Measurements from ENCODE around the gene SLC29A2. TPM values are rescaled to one million over a fixed set of nuclear protein-coding genes. Genes with fewer than 3 reads are reported as not detected.

Gene SLC29A2
- total and polyA plus RNA-seq, 2 donors (not counting 3 experiments of a cell fraction or from before 2014, with no cell fraction given): 2.4 to 5.2 TPM

- Histone ChIP-seq H3K27ac (ENCODE audit: insufficient read depth, low read depth, low read length) (no peak overlapping the region), H3K4me2 (ENCODE audit: insufficient read depth, low read length) (no peak overlapping the region), H3K4me3 (replicated peaks in 1 of 3; ENCODE audit: insufficient read depth in 1 of 3, low read depth in 1 of 3, low read length in 3 of 3) (no peak overlapping the region), H2AFZ (ENCODE audit: low read depth, low read length) (no peak overlapping the region), H3K79me2 (ENCODE audit: control insufficient read depth, insufficient read depth, low read length) (peaks cover 6% of the 10 kb centered on the region), H3K4me1 (ENCODE audit: control insufficient read depth, extremely low read depth, insufficient read depth, low read length) (peaks cover 18% of the 10 kb centered on the region), H3K27me3 (ENCODE audit: control insufficient read depth in 2 of 2, insufficient read depth in 2 of 2, low read length in 2 of 2) (no peaks in the 10 kb centered on the region), H3K9ac (replicated peaks; ENCODE audit: extremely low read depth, insufficient read depth, low read length) (no peak overlapping the region), H3K9me3 (replicated peaks; ENCODE audit: control insufficient read depth, insufficient read depth, low read length) (no peaks in the 10 kb centered on the region), H4K20me1 (replicated peaks; ENCODE audit: control insufficient read depth, extremely low read depth, insufficient read depth, low read length) (no peaks in the 10 kb centered on the region), H3K9me1 (replicated peaks; ENCODE audit: control insufficient read depth, extremely low read depth, insufficient read depth, low read length) (no peaks in the 10 kb centered on the region), H3K36me3 (ENCODE audit: control insufficient read depth in 2 of 2, extremely low read depth in 1 of 2, insufficient read depth in 2 of 2, low read length in 2 of 2) (peaks cover 0 to 23% of the 10 kb centered on the region in 2 experiments)
- BruUV-seq (replicated peaks): no TSS peak
- FAIRE-seq: no peak
- intact Hi-C loops (cut with micrococcal nuclease) (no loop called here), dilution Hi-C loops (cut with MboI; ENCODE audit: extremely low pct_ligation_motif_present, low sequenced_read_pairs) (no loop called here)
- ChIA-PET CTCF (interaction anchor here (0.7 to 1.0 kb wide), 2 partner anchors 10 to 27 kb away, joined by 3 read pairs; no protein-coding TSS in a partner anchor), POLR2A (no interaction called here)
- DNase-seq (ENCODE audit: low read depth, low spot score): no peak
- TF ChIP-seq GATA2 (IDR thresholded peaks at IDR 0.05; ENCODE audit: insufficient read depth, insufficient read length, low read depth, low read length) (no peak), MYC (IDR thresholded peaks at IDR 0.05; ENCODE audit: low read depth, low read length) (no peak), POLR2A (IDR thresholded peaks at IDR 0.05; ENCODE audit: low read depth, low read length) (no peak), FOS (IDR thresholded peaks at IDR 0.05; ENCODE audit: borderline replicate concordance, insufficient read depth, low read length) (no peak), CTCF (IDR thresholded peaks at IDR 0.05; ENCODE audit: extremely low read depth in 1 of 2, insufficient read depth in 1 of 2, low read depth in 1 of 2, low read length in 2 of 2) (no peak), POLR2AphosphoS5 (IDR thresholded peaks at IDR 0.05; ENCODE audit: insufficient read depth, low read depth, low read length) (no peak), EZH2 (IDR thresholded peaks at IDR 0.05; ENCODE audit: borderline replicate concordance, low read depth, low read length, severe bottlenecking) (no peak), MAX (IDR thresholded peaks at IDR 0.05; ENCODE audit: insufficient read depth, insufficient read length) (no peak), JUN (IDR thresholded peaks at IDR 0.05; ENCODE audit: borderline replicate concordance, insufficient read depth, insufficient read length, low read depth) (no peak)
Measured at GRCh38 chr11:66338276-66339161, 33.0 kb downstream of the SLC29A2 start.
